ENCODE measurements around the gene SMIM22.

The SMIM22 gene

GRCh38 chr16:4795181-4795827 is at the start of gene SMIM22:
TSS of gene SMIM22 (plus strand) at chr16:4795369. CDS start at chr16:4795735, 366 bp downstream.
- Histone ChIP-seq H2AFZ (no peak within 1 kb of the TSS), H3K4me1 (no peaks in the 10 kb centered on the region), H3K9me3 (ENCODE audit: control insufficient read depth, low read length) (no peaks in the 10 kb centered on the region), H3K9ac (no peak within 1 kb of the TSS), H3K4me3 (ENCODE audit: low read depth, low read length) (no peak within 1 kb of the TSS), H3K79me2 (no peaks in the 10 kb centered on the region), H3K4me2 (ENCODE audit: low read length) (no peak within 1 kb of the TSS), H3K36me3 (ENCODE audit: control insufficient read depth, insufficient read depth, low read length) (no peaks in the 10 kb centered on the region), H3K27me3 (ENCODE audit: control insufficient read depth, insufficient read depth, low read length) (no peaks in the 10 kb centered on the region), H3K27ac (no peak within 1 kb of the TSS)
- TF ChIP-seq CTCF (IDR thresholded peaks at IDR 0.05), result no peak

GRCh38 chr16:4746215-4746614 is 49.0 kb upstream of the SMIM22 start:
- no peak overlapping the region for H3K4me2 ChIP-seq (ENCODE audit: low read length)
- H3K4me3 ChIP-seq (ENCODE audit: low read depth, low read length), result no peak overlapping the region
- H3K79me2 ChIP-seq, result no peaks in the 10 kb centered on the region
- no peaks in the 10 kb centered on the region for H3K36me3 ChIP-seq (ENCODE audit: control insufficient read depth, insufficient read depth, low read length)
- no peaks in the 10 kb centered on the region for H3K9me3 ChIP-seq (ENCODE audit: control insufficient read depth, low read length)
- TF ChIP-seq CTCF (IDR thresholded peaks at IDR 0.05), result no peak
- peaks cover 9% of the 10 kb centered on the region for H3K4me1 ChIP-seq
- H3K27ac ChIP-seq, result no peak overlapping the region
- H3K27me3 ChIP-seq (ENCODE audit: control insufficient read depth, insufficient read depth, low read length), result no peaks in the 10 kb centered on the region
- no peak overlapping the region for H2AFZ ChIP-seq
- H3K9ac ChIP-seq, result no peak overlapping the region

- Histone ChIP-seq H3K27ac (no peak overlapping the region), H3K4me3 (ENCODE audit: low read depth, low read length) (no peak overlapping the region), H2AFZ (no peak overlapping the region), H3K9ac (no peak overlapping the region), H3K4me1 (peaks cover 9% of the 10 kb centered on the region), H3K4me2 (ENCODE audit: low read length) (no peak overlapping the region), H3K9me3 (ENCODE audit: control insufficient read depth, low read length) (no peaks in the 10 kb centered on the region), H3K27me3 (ENCODE audit: control insufficient read depth, insufficient read depth, low read length) (no peaks in the 10 kb centered on the region), H3K36me3 (ENCODE audit: control insufficient read depth, insufficient read depth, low read length) (no peaks in the 10 kb centered on the region), H3K79me2 (no peaks in the 10 kb centered on the region)
- no peak for TF ChIP-seq CTCF (IDR thresholded peaks at IDR 0.05)
Measured at GRCh38 chr16:4746991-4747574, 48.1 kb upstream of the SMIM22 start.

GRCh38 chr16:4747906-4748681 is 47.1 kb upstream of the SMIM22 start:
- Histone ChIP-seq H3K9ac (no peak overlapping the region), H3K4me2 (ENCODE audit: low read length) (no peak overlapping the region), H3K9me3 (ENCODE audit: control insufficient read depth, low read length) (no peaks in the 10 kb centered on the region), H3K27ac (no peak overlapping the region), H3K4me1 (peaks cover 6% of the 10 kb centered on the region), H2AFZ (no peak overlapping the region), H3K4me3 (ENCODE audit: low read depth, low read length) (no peak overlapping the region), H3K36me3 (ENCODE audit: control insufficient read depth, insufficient read depth, low read length) (no peaks in the 10 kb centered on the region), H3K79me2 (no peaks in the 10 kb centered on the region), H3K27me3 (ENCODE audit: control insufficient read depth, insufficient read depth, low read length) (no peaks in the 10 kb centered on the region)
- TF ChIP-seq CTCF (IDR thresholded peaks at IDR 0.05), result no peak
